IPS DF 19.7 (cell line): ENCODE results near the gene NETO2.
"Not testable (repeated sequence)": the region's sequence is repeated elsewhere in the genome, so short reads cannot be mapped to it uniquely, and the experiment has no call there.

Experiments
- DNase-seq: peaks from one replicate; pipeline ENCODE4 v3.0.0-alpha.2; 2013; ENCODE audit warnings: low read depth, low spot score

NETO2 gene

GRCh38 chr16:47136099-47136842, 7.5 kb downstream of the NETO2 start:
- no peak for DNase-seq

DNA sequence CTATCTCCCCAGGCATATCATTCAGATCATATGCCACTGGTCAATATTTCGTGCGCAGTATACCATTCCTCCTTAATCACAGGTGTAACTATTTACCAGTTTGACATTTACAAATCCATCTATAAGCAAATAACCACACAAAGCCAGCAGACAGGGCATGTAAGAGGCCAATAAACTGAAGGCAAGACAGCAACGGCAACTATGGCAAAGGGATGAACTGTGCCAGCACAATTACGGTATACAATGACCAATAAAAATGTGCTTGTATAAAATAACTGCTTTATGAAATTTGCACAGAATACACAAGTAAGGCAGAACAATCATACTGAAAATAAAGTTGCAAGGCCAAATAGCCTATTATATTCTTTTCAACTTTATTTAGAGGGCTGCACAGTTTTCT, 9.2 kb downstream of the NETO2 start:
- no peak for DNase-seq

- DNase-seq, result no peak
Observed at GRCh38 chr16:47132308-47132707, 11.4 kb downstream of the NETO2 start.

- DNase-seq, result no peak
Observed at GRCh38 chr16:47129755-47130435, 13.8 kb downstream of the NETO2 start.

DNA sequence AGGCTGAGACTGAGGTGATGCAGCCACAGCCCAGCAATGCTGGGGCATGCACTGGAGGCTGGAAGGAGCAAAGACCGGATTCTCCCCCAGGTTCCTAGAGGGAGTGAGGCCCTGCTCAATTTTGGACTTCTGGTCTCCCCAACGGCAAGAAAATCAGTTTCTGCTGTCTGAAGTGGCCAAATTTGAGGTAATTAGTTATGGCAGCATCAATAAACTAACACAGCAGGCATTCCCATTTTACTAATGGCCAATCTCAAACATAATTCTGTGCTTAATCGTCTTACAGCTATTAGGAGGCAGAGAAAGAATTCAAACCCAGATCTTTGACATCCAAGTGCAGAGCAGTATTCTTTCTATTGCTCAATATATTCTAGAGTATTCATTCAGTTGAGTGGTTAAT, 16.2 kb downstream of the NETO2 start:
- no peak for DNase-seq

- DNase-seq, result no peak
Observed at GRCh38 chr16:47125757-47126156, 18.0 kb downstream of the NETO2 start.

GRCh38 chr16:47113130-47113529, 30.6 kb downstream of the NETO2 start:
- no peak for DNase-seq

DNA sequence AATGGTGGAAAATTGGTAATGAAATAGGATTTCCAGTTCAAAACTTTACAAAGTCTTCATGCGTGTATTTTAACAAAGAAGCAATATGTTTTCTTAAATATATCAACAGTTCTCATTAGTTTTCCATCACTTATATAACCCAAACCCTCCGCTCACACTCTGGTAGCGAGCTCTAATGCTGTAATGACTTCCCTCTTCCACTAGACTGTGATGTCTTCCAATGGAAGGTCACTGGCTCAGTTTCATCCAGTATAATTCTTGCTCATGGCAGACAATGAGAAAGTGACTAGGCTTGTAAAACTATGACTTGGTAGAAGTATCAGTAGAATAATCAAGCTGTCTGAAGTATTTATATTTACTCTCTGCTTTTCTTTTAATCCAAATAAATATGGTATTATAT, 32.8 kb downstream of the NETO2 start:
- peak; percentile 5 for DNase-seq

- DNase-seq, result no peak
Observed at GRCh38 chr16:47109361-47109760, 34.4 kb downstream of the NETO2 start.

DNA sequence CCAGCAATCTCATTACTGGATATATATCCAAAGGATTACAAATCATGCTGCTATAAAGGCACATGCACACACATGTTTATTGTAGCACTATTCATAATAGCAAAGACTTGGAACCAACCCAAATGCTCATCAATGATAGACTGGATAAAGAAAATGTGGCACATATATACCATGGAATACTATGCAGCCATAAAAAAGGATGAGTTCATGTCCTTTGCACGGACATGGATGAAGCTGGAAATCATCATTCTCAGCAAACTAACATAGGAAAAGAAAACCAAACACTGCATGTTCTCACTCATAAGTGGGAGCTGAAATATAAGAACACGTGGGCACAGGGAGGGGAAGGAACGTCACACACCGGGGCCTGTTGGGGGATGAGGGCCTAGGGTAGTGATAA, 40.8 kb downstream of the NETO2 start:
- DNase-seq, result not testable (repeated sequence)

- not testable (repeated sequence) for DNase-seq
Observed at GRCh38 chr16:47097154-47097553, 46.6 kb downstream of the NETO2 start.

GRCh38 chr16:47096297-47096696, 47.4 kb downstream of the NETO2 start:
- DNase-seq, result no peak

- DNase-seq, result no peak
Observed at GRCh38 chr16:47084198-47084597, 59.5 kb downstream of the NETO2 start.

GRCh38 chr16:47082099-47082865, 61.5 kb downstream of the NETO2 start:
- no peak for DNase-seq

GRCh38 chr16:47081115-47081514, 62.6 kb downstream of the NETO2 start:
- no peak for DNase-seq

DNA sequence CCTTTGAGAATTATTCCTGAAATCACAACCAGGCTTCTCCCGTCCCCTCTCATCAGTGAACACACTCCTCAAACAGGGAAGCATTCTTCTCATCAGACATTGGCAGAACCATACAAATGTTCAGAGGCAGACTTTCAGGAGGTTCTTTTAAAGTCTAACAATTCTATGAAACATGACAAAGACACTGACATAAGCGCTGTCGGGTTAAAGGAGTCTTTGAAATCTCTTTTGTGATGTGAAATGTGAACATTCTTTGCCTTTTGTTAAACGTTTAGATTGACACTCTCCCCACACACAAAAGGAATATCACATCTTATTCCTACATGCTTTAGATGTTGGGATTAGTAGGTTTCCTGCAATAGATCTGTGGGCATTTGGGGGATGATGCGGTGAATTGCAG, 63.9 kb downstream of the NETO2 start:
- DNase-seq, result no peak

GRCh38 chr16:47073223-47074155, 70.3 kb downstream of the NETO2 start:
- DNase-seq, result no peak

GRCh38 chr16:47072158-47072557, 71.6 kb downstream of the NETO2 start:
- no peak for DNase-seq

DNA sequence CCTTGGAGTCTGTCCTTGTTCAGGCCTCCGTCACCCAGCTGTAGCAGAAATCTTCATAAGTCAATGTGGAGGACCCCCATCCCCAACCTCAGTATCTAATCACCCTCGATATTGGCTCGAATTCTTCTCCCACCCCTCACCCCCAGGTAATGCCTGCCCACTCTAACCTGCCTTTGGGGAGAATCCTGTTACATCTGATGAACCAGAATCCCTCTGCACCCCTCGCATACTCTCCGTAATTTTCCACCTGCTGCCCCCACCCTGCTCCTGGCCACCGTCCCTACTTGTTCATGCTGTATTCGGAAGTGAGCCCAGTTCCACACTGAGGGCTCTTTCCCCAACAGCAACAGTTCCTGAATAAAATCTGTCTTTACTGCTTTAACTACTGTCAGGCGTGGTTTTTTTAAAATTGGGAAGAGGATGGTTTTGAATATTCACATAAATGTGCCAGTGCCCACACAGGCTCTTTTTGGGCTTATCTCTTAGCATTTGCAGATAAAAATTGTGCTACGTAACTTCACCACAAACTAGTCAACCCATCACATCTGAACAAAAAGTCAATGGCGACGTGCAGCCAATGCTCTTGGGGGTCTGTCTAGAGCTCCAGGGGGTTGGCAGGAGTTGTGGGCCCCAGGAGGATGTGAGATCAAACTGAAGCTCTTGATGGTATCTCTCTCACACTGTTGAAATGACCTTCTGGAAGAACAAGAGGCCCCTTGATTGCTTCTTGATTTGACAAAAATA, 73.7 kb downstream of the NETO2 start:
- DNase-seq, result no peak

- no peak for DNase-seq
Observed at GRCh38 chr16:47069313-47069712, 74.4 kb downstream of the NETO2 start.

GRCh38 chr16:47067203-47067602, 76.5 kb downstream of the NETO2 start:
- DNase-seq, result no peak
